Ovary (tissue), 3 donors: ENCODE measurements around the gene NUDT1.

Source experiments
- CTCF ChIP-seq, 3 donors: fragments of 450-650 bp in 2 of 3; fragments of 200-600 bp in 1 of 3; IDR thresholded peaks; one replicate each; pipeline versions ENCODE4 v1.5.1 to v1.8.0; 2016 to 2022; ENCODE audit warnings: antibody characterized with exemption in 3 of 3, mild to moderate bottlenecking in 1 of 3
- POLR2A ChIP-seq: fragments of 450-650 bp; IDR thresholded peaks from one replicate; pipeline ENCODE4 v1.6.1; 2017; ENCODE audit warnings: antibody characterized with exemption, mild to moderate bottlenecking, moderate library complexity
- donor health status: DM: no; HTN: no; CAD: no.

GRCh38 chr7:2232766-2233520 is 9.1 kb upstream of the NUDT1 start, which contains the start of gene MAD1L1:
- TF ChIP-seq CTCF (IDR thresholded peaks at IDR 0.05) (no peak), POLR2A (no peak)
